H54 (cell line): Measurements from ENCODE around the gene ELAPOR2.
"Not testable (repeated sequence)": the region's sequence is repeated elsewhere in the genome, so short reads cannot be mapped to it uniquely, and the experiment has no call there.

Experiments used
- DNase-seq: peaks from one replicate; pipeline ENCODE4 v3.0.0; 2011; ENCODE audit warnings: low spot score, mixed read lengths; ENCODE audit not compliant: insufficient read length
- FAIRE-seq: peaks from 3 replicates; lab custom pipeline; 2011; peaks lifted over from hg19 to GRCh38; lab: Jason Lieb, UNC
- POLR2A ChIP-seq: IDR thresholded peaks from 2 replicates; pipeline ENCODE4 v1.6.1; 2011; ENCODE audit warnings: low read depth, mild to moderate bottlenecking, low read length

Gene ELAPOR2

DNA sequence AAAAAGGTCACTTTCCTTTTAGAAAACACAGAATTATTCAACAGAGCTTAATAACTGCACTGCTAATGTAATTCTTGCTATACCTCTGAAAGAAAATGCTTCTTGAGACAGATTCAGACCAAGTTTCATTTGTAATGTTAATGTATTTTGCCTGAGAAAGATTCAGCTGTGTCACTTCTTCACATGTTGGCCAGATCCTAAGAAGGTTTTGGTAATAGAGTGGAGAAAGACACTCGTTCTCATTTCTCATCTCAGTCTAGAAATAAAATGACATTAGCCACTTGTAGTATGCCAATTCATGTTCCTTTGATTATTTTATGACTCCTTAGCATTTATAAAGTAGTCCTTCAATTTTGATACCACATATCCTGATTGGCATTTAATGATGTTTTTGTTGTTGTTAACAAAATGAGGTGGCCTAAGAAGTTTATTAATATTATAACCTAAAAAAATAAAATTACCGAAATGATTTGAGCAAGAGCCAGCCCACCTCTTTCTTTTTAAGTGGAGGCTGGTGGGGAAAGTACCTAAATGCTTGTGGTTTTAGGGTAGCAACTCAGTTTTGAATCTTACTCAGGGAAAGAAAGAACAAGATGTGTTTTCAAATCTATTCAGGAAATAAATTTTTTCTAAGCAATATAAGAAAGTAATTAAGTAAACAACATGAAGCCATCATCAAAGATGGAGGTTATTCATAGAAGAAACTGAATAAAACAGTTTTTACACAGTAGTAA lies 16.4 kb upstream of the ELAPOR2 start:
- no peak for FAIRE-seq
- DNase-seq = no peak
- TF ChIP-seq POLR2A = no peak

DNA sequence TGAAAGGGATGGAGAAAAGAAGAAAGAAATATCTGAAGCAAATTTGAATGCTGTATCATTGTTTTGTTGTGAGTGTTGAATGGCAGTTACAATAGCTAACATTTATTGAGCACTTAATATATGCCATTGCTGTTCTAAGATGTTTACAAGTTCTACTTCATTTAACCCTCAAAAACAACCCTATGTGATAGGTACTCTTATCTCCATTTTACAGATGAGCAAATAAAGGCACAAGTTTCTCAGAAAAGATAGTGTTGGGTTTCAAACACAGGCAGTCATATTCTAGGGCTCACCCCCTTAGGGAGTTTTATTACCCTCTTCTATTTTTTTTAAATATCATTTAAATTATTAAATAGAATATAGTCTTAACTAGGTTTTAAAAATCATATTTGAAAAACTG lies 8.3 kb upstream of the ELAPOR2 start:
- DNase-seq (no peak), FAIRE-seq (no peak)
- TF ChIP-seq POLR2A = no peak

DNA sequence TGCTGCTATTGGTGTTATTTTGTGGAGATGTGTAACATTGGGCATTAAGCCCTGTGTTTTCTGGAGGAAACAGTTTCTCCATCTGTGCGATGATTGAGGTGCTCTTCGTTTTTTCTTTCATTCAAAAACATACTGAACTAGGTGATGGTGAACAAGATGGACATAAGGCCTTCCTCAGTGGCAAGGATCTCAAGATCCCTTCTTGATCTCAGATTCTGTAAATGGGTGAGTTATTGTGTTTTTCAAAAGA lies 759 bp upstream of the ELAPOR2 start:
- FAIRE-seq (no peak), DNase-seq (no peak)
- no peak for TF ChIP-seq POLR2A

DNA sequence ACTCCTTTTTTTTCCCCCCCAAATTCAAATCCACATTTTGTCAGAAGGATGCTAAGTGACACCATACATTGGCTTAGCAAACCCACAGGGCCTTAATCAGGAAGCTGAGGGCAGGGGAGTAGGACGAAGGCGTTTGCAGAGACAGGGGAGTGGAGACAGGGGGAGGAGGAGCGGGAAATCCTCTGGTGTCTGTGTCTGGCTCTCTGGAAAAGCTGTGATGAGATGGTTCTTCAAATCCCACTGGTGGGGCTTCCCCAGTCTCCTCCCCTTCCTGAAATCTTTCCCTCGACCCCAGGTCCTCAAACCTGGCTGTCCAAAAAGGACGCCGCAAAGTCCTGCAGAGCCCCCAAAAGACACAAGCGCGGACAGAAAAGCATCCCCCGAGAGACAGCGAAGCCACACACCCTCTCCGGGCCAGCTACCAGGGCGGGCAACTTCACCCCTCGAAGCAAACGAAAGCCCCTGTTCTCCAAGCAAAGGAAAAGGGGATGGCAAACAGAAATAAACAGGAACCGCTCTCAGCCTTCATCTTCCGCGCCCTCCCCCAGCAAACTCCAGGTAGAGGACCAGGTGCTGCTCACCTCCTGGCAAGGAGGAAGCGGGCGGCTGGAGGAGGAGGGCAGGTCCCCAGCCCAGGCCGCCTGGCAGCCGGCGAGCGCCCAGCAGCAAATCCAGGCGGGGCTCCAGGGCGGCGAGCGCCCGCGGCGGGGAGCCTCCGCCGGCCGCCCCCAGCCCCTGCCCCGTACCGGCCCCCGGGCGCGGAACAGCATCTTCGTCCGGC lies 520 bp downstream of the ELAPOR2 start:
- FAIRE-seq (no peak), DNase-seq (no peak)
- TF ChIP-seq POLR2A = no peak

DNA sequence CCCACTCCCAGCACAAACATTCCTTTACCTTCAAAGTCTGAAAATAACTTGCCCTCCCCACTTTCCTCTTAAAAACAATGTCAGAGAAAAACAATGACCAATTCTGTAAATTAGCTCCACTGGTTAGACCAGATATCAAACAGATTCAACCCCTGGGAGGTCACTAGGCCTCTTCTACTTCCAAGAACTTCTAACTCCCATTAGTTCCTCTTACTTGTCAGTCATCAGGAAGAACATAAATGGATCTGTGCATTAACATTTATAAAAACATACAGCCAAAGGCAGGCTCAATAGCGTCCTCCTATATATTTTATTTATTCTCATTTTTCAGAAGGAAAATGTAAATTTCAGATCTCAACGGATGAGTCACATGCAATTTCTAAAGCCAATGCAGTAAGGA lies 2.2 kb downstream of the ELAPOR2 start:
- no peak for FAIRE-seq
- no peak for DNase-seq

DNA sequence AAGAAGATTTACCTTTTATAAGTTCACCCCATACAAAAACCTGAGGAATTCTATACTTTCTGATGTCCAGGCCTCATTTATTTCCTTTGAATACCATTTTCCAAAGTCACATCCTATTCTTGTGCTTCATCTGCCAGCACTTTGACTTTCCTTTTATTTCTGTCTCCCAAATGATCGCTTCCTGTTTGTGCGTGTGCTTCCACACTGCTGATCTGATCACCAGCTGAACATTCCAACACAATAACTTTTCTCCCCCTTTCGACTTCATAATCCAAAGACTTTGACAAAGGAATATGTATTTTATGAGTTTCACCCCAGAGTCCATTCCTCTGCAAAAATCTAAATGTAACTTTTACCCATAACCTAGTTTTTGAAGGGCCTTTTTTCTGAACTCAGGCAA lies 3.1 kb downstream of the ELAPOR2 start:
- no peak for TF ChIP-seq POLR2A
- no peak for FAIRE-seq

More for the DNA sequence above, 2.2 kb downstream of the ELAPOR2 start:
- no peak for TF ChIP-seq POLR2A

DNA sequence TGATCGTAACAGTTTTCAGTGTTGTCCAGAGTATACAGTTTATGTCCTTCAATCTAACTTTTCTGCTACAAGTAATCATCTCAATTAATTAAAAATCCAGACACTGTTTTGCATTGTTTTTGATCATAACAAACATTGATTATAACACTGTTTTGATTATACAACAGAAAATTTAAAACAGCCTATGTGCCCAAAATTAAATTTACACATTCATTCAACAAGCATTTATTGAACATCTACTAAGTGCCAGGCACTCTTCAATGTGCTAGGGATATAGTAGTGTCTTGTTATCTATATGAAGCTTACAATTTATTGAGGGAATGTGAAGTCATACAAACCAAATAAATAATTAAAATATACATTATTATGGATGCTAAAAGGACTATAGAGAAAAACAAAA lies 10.6 kb downstream of the ELAPOR2 start:
- TF ChIP-seq POLR2A = no peak
- FAIRE-seq (no peak), DNase-seq (no peak)

More for the DNA sequence above, 3.1 kb downstream of the ELAPOR2 start:
- DNase-seq = no peak

DNA sequence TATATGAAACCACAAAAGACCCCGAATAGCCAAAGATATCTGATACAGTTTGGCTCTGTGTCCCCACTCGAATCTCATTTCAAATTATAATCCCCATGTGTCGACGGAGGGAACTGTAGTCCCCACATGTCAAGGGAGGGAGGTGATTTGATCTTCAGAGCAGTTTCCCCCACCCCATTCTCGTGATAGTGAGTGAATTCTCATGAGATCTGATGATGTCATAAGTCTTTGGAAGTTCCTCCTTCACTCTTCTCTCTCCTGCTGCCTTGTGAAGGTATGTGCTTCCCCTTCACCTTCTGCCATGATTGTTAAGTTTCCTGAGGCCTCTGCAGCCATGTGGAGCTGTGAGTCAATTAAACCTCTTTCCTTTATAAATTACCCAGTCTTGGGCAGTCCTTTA lies 13.0 kb downstream of the ELAPOR2 start:
- FAIRE-seq (no peak), DNase-seq (no peak)
- no peak for TF ChIP-seq POLR2A

DNA sequence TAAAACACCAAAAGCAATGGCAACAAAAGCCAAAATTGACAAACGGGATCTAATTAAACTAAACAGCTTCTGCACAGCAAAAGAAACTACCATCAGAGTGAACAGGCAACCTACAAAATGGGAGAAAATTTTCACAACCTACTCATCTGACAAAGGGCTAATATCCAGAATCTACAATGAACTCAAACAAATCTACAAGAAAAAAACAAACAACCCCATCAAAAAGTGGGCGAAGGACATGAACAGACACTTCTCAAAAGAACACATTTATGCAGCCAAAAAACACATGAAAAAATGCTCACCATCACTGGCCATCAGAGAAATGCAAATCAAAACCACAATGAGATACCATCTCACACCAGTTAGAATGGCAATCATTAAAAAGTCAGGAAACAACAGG lies 14.7 kb downstream of the ELAPOR2 start:
- not testable (repeated sequence) for FAIRE-seq

DNA sequence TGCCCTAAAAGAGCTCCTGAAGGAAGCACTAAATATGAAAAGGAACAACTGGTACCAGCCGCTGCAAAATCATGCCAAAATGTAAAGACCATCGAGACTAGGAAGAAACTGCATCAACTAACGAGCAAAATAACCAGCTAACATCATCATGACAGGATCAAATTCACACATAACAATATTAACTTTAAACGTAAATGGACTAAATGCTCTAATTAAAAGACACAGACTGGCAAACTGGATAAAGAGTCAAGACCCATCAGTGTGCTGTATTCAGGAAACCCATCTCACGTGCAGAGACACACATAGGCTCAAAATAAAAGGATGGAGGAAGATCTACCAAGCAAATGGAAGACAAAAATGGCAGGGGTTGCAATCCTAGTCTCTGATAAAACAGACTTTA lies 17.9 kb downstream of the ELAPOR2 start:
- FAIRE-seq, DNase-seq: not testable (repeated sequence)

More for the DNA sequence above, 14.7 kb downstream of the ELAPOR2 start:
- not testable (repeated sequence) for DNase-seq

DNA sequence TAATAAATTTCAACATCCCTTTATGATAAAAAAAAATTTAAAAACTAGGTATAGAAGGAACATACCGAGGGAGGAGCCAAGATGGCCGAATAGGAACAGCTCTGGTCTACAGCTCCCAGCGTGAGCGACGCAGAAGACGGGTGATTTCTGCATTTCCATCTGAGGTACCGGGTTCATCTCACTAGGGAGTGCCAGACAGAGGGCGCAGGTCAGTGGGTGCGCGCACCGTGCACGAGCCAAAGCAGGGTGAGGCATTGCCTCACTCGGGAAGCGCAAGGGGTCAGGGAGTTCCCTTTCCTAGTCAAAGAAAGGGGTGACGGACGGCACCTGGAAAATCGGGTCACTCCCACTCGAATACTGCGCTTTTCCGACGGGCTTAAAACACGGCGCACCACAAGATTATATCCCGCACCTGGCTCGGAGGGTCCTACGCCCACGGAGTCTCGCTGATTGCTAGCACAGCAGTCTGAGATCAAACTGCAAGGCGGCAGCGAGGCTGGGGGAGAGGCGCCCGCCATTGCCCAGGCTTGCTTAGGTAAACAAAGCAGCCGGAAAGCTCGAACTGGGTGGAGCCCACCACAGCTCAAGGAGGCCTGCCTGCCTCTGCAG lies 19.7 kb downstream of the ELAPOR2 start:
- DNase-seq, FAIRE-seq: not testable (repeated sequence)

DNA sequence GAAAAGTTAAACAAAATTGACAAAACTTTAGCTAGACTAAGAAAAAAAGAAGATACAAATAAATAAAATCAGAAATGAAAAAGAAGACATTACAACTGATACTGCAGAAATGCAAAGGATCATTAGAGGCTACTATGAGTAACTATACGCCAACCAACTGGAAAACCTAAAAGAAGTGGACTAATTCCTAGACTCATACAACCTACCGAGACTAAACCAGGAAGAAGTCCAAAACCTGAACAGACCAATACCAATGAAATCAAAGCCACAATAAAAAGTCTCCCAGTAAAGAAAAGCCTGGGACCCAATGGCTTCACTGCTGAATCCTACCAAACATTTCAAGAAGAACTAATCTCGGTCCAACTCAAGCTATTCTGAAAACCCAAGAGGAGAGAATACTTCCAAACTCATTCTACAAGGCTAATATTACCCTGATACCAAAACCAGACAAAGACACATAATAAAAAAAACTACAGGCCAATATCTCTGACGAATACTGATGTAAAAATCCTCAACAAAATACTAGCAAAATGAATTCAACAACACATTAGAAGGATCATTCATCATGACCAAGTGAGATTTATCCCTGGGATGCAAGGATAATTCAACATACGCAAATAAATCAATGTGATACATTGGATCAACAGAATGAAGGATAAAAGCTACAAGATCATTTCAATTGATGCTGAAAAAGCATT lies 20.3 kb downstream of the ELAPOR2 start:
- FAIRE-seq (no peak), DNase-seq (no peak)
- TF ChIP-seq POLR2A = no peak

DNA sequence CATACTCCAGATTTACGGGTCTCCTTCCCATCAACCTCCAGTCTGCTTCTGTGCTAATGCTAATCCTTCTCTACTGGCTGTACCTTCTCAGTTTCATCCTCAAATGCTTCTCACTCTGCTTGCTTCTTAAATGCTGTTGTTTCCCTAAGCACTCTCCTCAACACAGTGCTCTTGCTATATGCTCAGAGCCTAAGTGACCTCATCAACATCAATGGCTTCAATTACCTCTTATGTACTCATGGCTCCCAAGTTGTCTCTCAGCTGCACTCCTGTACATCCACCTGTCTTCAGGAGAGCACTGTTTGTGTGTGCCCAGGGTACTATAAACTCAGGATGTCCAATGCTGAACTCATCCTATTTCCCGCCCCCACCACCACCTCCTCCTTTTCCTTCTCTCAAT lies 22.5 kb downstream of the ELAPOR2 start:
- no peak for TF ChIP-seq POLR2A
- DNase-seq (no peak), FAIRE-seq (no peak)
